Activated naive CD4-positive, alpha-beta T cell treated with anti-CD3 and anti-CD28 coated beads, Interleukin-2, amount 50 U/mL, for 24 hours (primary cell): ENCODE measurements around the gene CLEC16A.
A peak's percentile ranks its signal among the peaks of the same experiment; 100 is the strongest.

Experiments used
- H3K27ac Mint-ChIP-seq: one replicate; pipeline ENCODE4 v1.8.0; 2021; ENCODE audit warnings: mild to moderate bottlenecking, mixed read lengths
- H3K27me3 Mint-ChIP-seq: one replicate; pipeline ENCODE4 v1.8.0; 2021; ENCODE audit warnings: mixed read lengths
- H3K36me3 Mint-ChIP-seq: one replicate; pipeline ENCODE4 v1.8.0; 2021; ENCODE audit warnings: mixed read lengths
- H3K4me1 Mint-ChIP-seq: one replicate; pipeline ENCODE4 v1.8.0; 2021; ENCODE audit warnings: mixed read lengths
- H3K4me3 Mint-ChIP-seq: one replicate; pipeline ENCODE4 v1.8.0; 2021; ENCODE audit warnings: mild to moderate bottlenecking, mixed read lengths
- H3K9me3 Mint-ChIP-seq: one replicate; pipeline ENCODE4 v1.8.0; 2021; ENCODE audit warnings: mixed read lengths

Gene CLEC16A

GRCh38 chr16:11082860-11083388 lies 138.6 kb downstream of the CLEC16A start:
- no peak overlapping the region for H3K4me3 Mint-ChIP-seq
- H3K9me3 Mint-ChIP-seq = no peaks in the 10 kb centered on the region
- H3K36me3 Mint-ChIP-seq = peaks cover 9% of the 10 kb centered on the region
- no peak overlapping the region for H3K27ac Mint-ChIP-seq
- no peaks in the 10 kb centered on the region for H3K27me3 Mint-ChIP-seq
- peaks cover 35% of the 10 kb centered on the region for H3K4me1 Mint-ChIP-seq

- Mint-ChIP-seq H3K4me3 (no peak overlapping the region), H3K36me3 (peaks cover 9% of the 10 kb centered on the region), H3K4me1 (peaks cover 36% of the 10 kb centered on the region), H3K27me3 (no peaks in the 10 kb centered on the region), H3K9me3 (no peaks in the 10 kb centered on the region), H3K27ac (no peak overlapping the region)
These were observed 140.1 kb downstream of the CLEC16A start for GRCh38 chr16:11084484-11084875.

- Mint-ChIP-seq H3K27ac (no peak overlapping the region), H3K4me1 (peaks cover 34% of the 10 kb centered on the region), H3K36me3 (peaks cover 9% of the 10 kb centered on the region), H3K9me3 (no peaks in the 10 kb centered on the region), H3K4me3 (no peak overlapping the region), H3K27me3 (no peaks in the 10 kb centered on the region)
These were observed 140.6 kb downstream of the CLEC16A start for GRCh38 chr16:11084876-11085485.

GRCh38 chr16:11085916-11086315 lies 141.6 kb downstream of the CLEC16A start:
- Mint-ChIP-seq H3K27me3 (no peaks in the 10 kb centered on the region), H3K27ac (no peak overlapping the region), H3K9me3 (no peaks in the 10 kb centered on the region), H3K4me1 (peaks cover 27% of the 10 kb centered on the region), H3K4me3 (no peak overlapping the region), H3K36me3 (peaks cover 6% of the 10 kb centered on the region)

- Mint-ChIP-seq H3K9me3 (no peaks in the 10 kb centered on the region), H3K27ac (no peak overlapping the region), H3K4me1 (peaks cover 34% of the 10 kb centered on the region), H3K27me3 (no peaks in the 10 kb centered on the region), H3K36me3 (peaks cover 2% of the 10 kb centered on the region), H3K4me3 (no peak overlapping the region)
These were observed 143.3 kb downstream of the CLEC16A start for GRCh38 chr16:11087691-11088073.

- no peak overlapping the region for H3K27ac Mint-ChIP-seq
- H3K9me3 Mint-ChIP-seq = no peaks in the 10 kb centered on the region
- no peak overlapping the region for H3K4me3 Mint-ChIP-seq
- peaks cover 2% of the 10 kb centered on the region for H3K36me3 Mint-ChIP-seq
- H3K4me1 Mint-ChIP-seq = peaks cover 39% of the 10 kb centered on the region
- no peaks in the 10 kb centered on the region for H3K27me3 Mint-ChIP-seq
These were observed 143.8 kb downstream of the CLEC16A start for GRCh38 chr16:11088074-11088730.

GRCh38 chr16:11088831-11089230 lies 144.5 kb downstream of the CLEC16A start:
- H3K36me3 Mint-ChIP-seq = peaks cover 2% of the 10 kb centered on the region
- no peaks in the 10 kb centered on the region for H3K9me3 Mint-ChIP-seq
- H3K4me3 Mint-ChIP-seq = peak overlapping the region; percentile 23
- peaks cover 45% of the 10 kb centered on the region for H3K4me1 Mint-ChIP-seq
- H3K27me3 Mint-ChIP-seq = no peaks in the 10 kb centered on the region
- H3K27ac Mint-ChIP-seq = no peak overlapping the region

GRCh38 chr16:11089504-11090124 lies 145.2 kb downstream of the CLEC16A start:
- Mint-ChIP-seq H3K4me1 (peaks cover 53% of the 10 kb centered on the region), H3K9me3 (no peaks in the 10 kb centered on the region), H3K27ac (no peak overlapping the region), H3K27me3 (no peaks in the 10 kb centered on the region), H3K4me3 (no peak overlapping the region), H3K36me3 (no peaks in the 10 kb centered on the region)

- Mint-ChIP-seq H3K4me3 (no peak overlapping the region), H3K36me3 (no peaks in the 10 kb centered on the region), H3K27me3 (no peaks in the 10 kb centered on the region), H3K27ac (no peak overlapping the region), H3K4me1 (peaks cover 59% of the 10 kb centered on the region), H3K9me3 (no peaks in the 10 kb centered on the region)
These were observed 145.9 kb downstream of the CLEC16A start for GRCh38 chr16:11090232-11090631.

- Mint-ChIP-seq H3K36me3 (no peaks in the 10 kb centered on the region), H3K27ac (no peak overlapping the region), H3K27me3 (no peaks in the 10 kb centered on the region), H3K4me3 (no peak overlapping the region), H3K4me1 (peaks cover 65% of the 10 kb centered on the region), H3K9me3 (no peaks in the 10 kb centered on the region)
These were observed 146.8 kb downstream of the CLEC16A start for GRCh38 chr16:11091021-11091785.

GRCh38 chr16:11092788-11093571 lies 148.6 kb downstream of the CLEC16A start:
- no peaks in the 10 kb centered on the region for H3K36me3 Mint-ChIP-seq
- no peaks in the 10 kb centered on the region for H3K27me3 Mint-ChIP-seq
- H3K9me3 Mint-ChIP-seq = no peaks in the 10 kb centered on the region
- peaks cover 61% of the 10 kb centered on the region for H3K4me1 Mint-ChIP-seq
- H3K4me3 Mint-ChIP-seq = peak overlapping the region; percentile 77
- H3K27ac Mint-ChIP-seq = peak overlapping the region; percentile 98

- no peaks in the 10 kb centered on the region for H3K9me3 Mint-ChIP-seq
- no peaks in the 10 kb centered on the region for H3K36me3 Mint-ChIP-seq
- H3K4me1 Mint-ChIP-seq = peaks cover 54% of the 10 kb centered on the region
- peak overlapping the region; percentile 77 for H3K4me3 Mint-ChIP-seq
- peak overlapping the region; percentile 98 for H3K27ac Mint-ChIP-seq
- no peaks in the 10 kb centered on the region for H3K27me3 Mint-ChIP-seq
These were observed 149.3 kb downstream of the CLEC16A start for GRCh38 chr16:11093572-11094074.

- H3K36me3 Mint-ChIP-seq = no peaks in the 10 kb centered on the region
- H3K27ac Mint-ChIP-seq = peak overlapping the region; percentile 98
- H3K9me3 Mint-ChIP-seq = no peaks in the 10 kb centered on the region
- H3K4me3 Mint-ChIP-seq = peak overlapping the region; percentile 77
- H3K27me3 Mint-ChIP-seq = no peaks in the 10 kb centered on the region
- H3K4me1 Mint-ChIP-seq = peaks cover 48% of the 10 kb centered on the region
These were observed 149.9 kb downstream of the CLEC16A start for GRCh38 chr16:11094075-11094856.

- Mint-ChIP-seq H3K27me3 (no peaks in the 10 kb centered on the region), H3K4me1 (peaks cover 44% of the 10 kb centered on the region), H3K4me3 (peak overlapping the region; percentile 77), H3K36me3 (peaks cover 1% of the 10 kb centered on the region), H3K27ac (peak overlapping the region; percentile 98), H3K9me3 (no peaks in the 10 kb centered on the region)
These were observed 150.6 kb downstream of the CLEC16A start for GRCh38 chr16:11094857-11095565.
